HepG2 (cell line): ENCODE results near the gene RRAD. TPM values are rescaled to one million over a fixed set of nuclear protein-coding genes. Genes with fewer than 3 reads are reported as not detected.
A peak's percentile ranks its signal among the peaks of the same experiment; 100 is the strongest.

Source experiments
- AKAP8 ChIP-seq: sonication (generic); formaldehyde crosslinking; IDR thresholded peaks from 2 replicates; pipeline ENCODE4 v1.5.1; 2020; ENCODE audit warnings: mild to moderate bottlenecking, missing genetic modification reagents
- ARHGAP35 ChIP-seq: sonication (generic); formaldehyde crosslinking; IDR thresholded peaks from 2 replicates; pipeline ENCODE4 v1.9.0; 2022; ENCODE audit warnings: mild to moderate bottlenecking, inconsistent platforms, moderate library complexity, missing genetic modification reagents, borderline replicate concordance
- BATF2 ChIP-seq: sonication (generic); formaldehyde crosslinking; IDR thresholded peaks from 2 replicates; pipeline ENCODE4 v1.8.0; 2022; ENCODE audit warnings: mild to moderate bottlenecking, missing genetic modification reagents, moderate library complexity
- GATAD1 ChIP-seq: IDR thresholded peaks from 2 replicates; pipeline ENCODE4 v1.6.1; 2016; ENCODE audit warnings: missing genetic modification reagents, missing compliant biosample characterization
- HES4 ChIP-seq: sonication (generic); formaldehyde crosslinking; IDR thresholded peaks from 2 replicates; pipeline ENCODE4 v1.9.0; 2021; ENCODE audit warnings: mild to moderate bottlenecking, missing genetic modification reagents, borderline replicate concordance
- HNRNPK ChIP-seq: fragments of 200-400 bp; formaldehyde crosslinking; IDR thresholded peaks from 2 replicates; pipeline ENCODE4 v1.6.1; 2018; ENCODE audit warnings: low read length, low read depth, moderate library complexity, mild to moderate bottlenecking; ENCODE audit not compliant: poor library complexity, severe bottlenecking
- IRF9 ChIP-seq: sonication (generic); formaldehyde crosslinking; IDR thresholded peaks from 2 replicates; pipeline ENCODE4 v1.8.0; 2022; ENCODE audit warnings: missing genetic modification reagents, mild to moderate bottlenecking, borderline replicate concordance
- MTF2 ChIP-seq: sonication (generic); formaldehyde crosslinking; IDR thresholded peaks from 2 replicates; pipeline ENCODE4 v1.5.0; 2020; ENCODE audit warnings: missing genetic modification reagents, borderline replicate concordance
- PCBP1 ChIP-seq: fragments of 200-400 bp; formaldehyde crosslinking; IDR thresholded peaks from 2 replicates; pipeline ENCODE4 v1.6.1; 2017; ENCODE audit warnings: mild to moderate bottlenecking, low read depth, low read length, borderline replicate concordance
- RBAK ChIP-seq: sonication (generic); formaldehyde crosslinking; IDR thresholded peaks from 2 replicates; pipeline ENCODE4 v1.5.1; 2020; ENCODE audit warnings: mild to moderate bottlenecking, missing genetic modification reagents
- RFXANK ChIP-seq: IDR thresholded peaks from 2 replicates; pipeline ENCODE4 v1.6.1; 2016
- SNAPC4 ChIP-seq: sonication (generic); formaldehyde crosslinking; IDR thresholded peaks from 2 replicates; pipeline ENCODE4 v1.4.0; 2020; ENCODE audit warnings: mild to moderate bottlenecking, missing genetic modification reagents
- TFDP1 ChIP-seq: IDR thresholded peaks from 2 replicates; pipeline ENCODE4 v1.6.1; 2016; ENCODE audit warnings: missing compliant biosample characterization, missing genetic modification reagents, borderline replicate concordance
- ZNF260 ChIP-seq: sonication (generic); formaldehyde crosslinking; IDR thresholded peaks from 2 replicates; pipeline ENCODE4 v1.4.0; 2020; ENCODE audit warnings: missing genetic modification reagents, low read depth, mild to moderate bottlenecking, borderline replicate concordance
- ZNF570 ChIP-seq: sonication (generic); formaldehyde crosslinking; IDR thresholded peaks from 2 replicates; pipeline ENCODE4 v1.4.0; 2020; ENCODE audit warnings: mild to moderate bottlenecking, missing genetic modification reagents, borderline replicate concordance
- ZNF672 ChIP-seq: sonication (generic); formaldehyde crosslinking; IDR thresholded peaks from 2 replicates; pipeline ENCODE4 v1.8.1; 2022; ENCODE audit warnings: missing genetic modification reagents
- ZNF7 ChIP-seq: IDR thresholded peaks from 2 replicates; pipeline ENCODE4 v1.6.1; 2016; ENCODE audit warnings: missing biosample characterization, missing genetic modification reagents
- ZNF704 ChIP-seq: sonication (generic); formaldehyde crosslinking; IDR thresholded peaks from 2 replicates; pipeline ENCODE4 v1.8.1; 2023; ENCODE audit warnings: mild to moderate bottlenecking, inconsistent platforms, moderate library complexity, missing genetic modification reagents, borderline replicate concordance
- ZNF747 ChIP-seq: sonication (generic); formaldehyde crosslinking; IDR thresholded peaks from 2 replicates; pipeline ENCODE4 v1.8.1; 2023; ENCODE audit warnings: missing genetic modification reagents, mild to moderate bottlenecking, borderline replicate concordance
- polyA plus RNA-seq, 8 experiments: library from polyadenylated mRNA; depleted of rRNA in 3 of 8; stranded (reverse) in 7 of 8; unstranded in 1 of 8; fragments of >200 nt; fragmentation: Illumina TruSeq in 4 of 8; extraction: Trizol in 4 of 8; gene quantifications; 2 replicates each; pipeline versions ENCODE4 v1.2.1 to v1.2.3, GENCODE V29; 2011 to 2016; ENCODE audit warnings: low read depth in 4 of 8, missing spikeins in 1 of 8, mixed read lengths in 1 of 8; ENCODE audit not compliant: insufficient read depth in 1 of 8
- total RNA-seq, 5 experiments: library from RNA; depleted of rRNA; stranded (reverse); fragments of >200 nt; fragmentation: Illumina TruSeq; extraction: Trizol; gene quantifications; 2 replicates each; pipeline ENCODE4 v1.2.3, GENCODE V29; 2016; ENCODE audit warnings: low read depth in 1 of 5

Gene RRAD
- total and polyA plus RNA-seq, 2 of the 13 experiments (the other 11 are each of a cell fraction or from before 2014, with no cell fraction given): 0.80 to 1.1 TPM

- peak; percentile 94 for TF ChIP-seq SNAPC4 (CRISPR knock-in tag)
- TF ChIP-seq ZNF570 (CRISPR knock-in tag): 0 out of 2 replicates have a peak, but pooled peaks have one; percentile 71
- TF ChIP-seq IRF9 (CRISPR knock-in tag): peak; percentile 99
- TF ChIP-seq ZNF260: 0 out of 2 replicates have a peak, but pooled peaks have one; percentile 92
- peak; percentile 77 for TF ChIP-seq ZNF747 (CRISPR knock-in tag)
- no peak; the same call in 1 of the 2 replicates for TF ChIP-seq GATAD1
- no peak for TF ChIP-seq ZNF672
- TF ChIP-seq RFXANK: 0 out of 2 replicates have a peak, but pooled peaks have one; percentile 62
- peak; percentile 86; the same call in 1 of the 2 replicates for TF ChIP-seq AKAP8 (CRISPR knock-in tag)
- peak; percentile 76 for TF ChIP-seq BATF2 (CRISPR knock-in tag)
- 0 out of 2 replicates have a peak, but pooled peaks have one; percentile 63 for TF ChIP-seq RBAK (CRISPR knock-in tag)
- peak; percentile 75; the same call in 1 of the 2 replicates for TF ChIP-seq MTF2 (CRISPR knock-in tag)
- TF ChIP-seq ZNF704 (CRISPR knock-in tag): peak; percentile 92
- TF ChIP-seq ARHGAP35 (CRISPR knock-in tag): peak; percentile 89
- peak; percentile 96 for TF ChIP-seq HES4 (CRISPR knock-in tag)
- peak; percentile 89 for TF ChIP-seq HNRNPK
- TF ChIP-seq PCBP1: peak; percentile 44; the same call in 1 of the 2 replicates
- no peak for TF ChIP-seq ZNF7
- peak; percentile 92 for TF ChIP-seq TFDP1 (CRISPR knock-in tag)
These were observed 44.9 kb downstream of the RRAD start, which contains the start of gene PDP2 (continued) for GRCh38 chr16:66880288-66881013.
